ENCODE data around the gene SKIC8.
"Not testable (repeated sequence)": the region's sequence is repeated elsewhere in the genome, so short reads cannot be mapped to it uniquely, and the experiment has no call there.

Gene SKIC8

DNA sequence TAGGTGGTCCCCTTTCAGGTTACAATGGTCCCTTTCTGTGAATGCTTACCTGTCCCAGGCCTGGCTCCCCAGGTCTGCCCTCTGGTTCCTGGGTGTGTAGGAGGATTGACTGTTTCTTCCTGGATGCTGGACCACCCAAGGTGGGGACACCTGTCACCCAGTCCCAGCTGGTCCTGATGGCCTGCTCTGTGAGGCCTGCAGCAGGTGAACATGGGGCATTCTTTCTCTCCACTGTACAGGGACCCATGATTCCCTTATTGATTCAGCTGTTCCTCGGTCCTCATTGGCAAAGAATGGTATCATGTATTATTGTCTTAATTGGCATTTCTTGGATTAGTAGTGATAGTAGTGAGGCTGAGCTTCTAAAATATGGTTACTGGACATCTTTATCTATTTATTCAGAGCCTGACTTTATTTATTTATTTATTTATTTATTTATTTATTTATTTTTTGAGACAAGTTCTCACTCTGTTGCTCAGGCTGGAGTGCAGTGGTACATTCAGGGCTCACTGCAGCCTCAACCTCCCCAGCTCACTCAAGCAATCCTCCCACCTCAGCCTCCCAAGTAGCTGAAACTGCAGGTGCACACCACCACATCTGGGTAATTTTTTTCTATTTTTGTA, 43.9 kb downstream of the SKIC8 start:
- DNase-seq (ENCODE audit: low spot score) = no peak

DNA sequence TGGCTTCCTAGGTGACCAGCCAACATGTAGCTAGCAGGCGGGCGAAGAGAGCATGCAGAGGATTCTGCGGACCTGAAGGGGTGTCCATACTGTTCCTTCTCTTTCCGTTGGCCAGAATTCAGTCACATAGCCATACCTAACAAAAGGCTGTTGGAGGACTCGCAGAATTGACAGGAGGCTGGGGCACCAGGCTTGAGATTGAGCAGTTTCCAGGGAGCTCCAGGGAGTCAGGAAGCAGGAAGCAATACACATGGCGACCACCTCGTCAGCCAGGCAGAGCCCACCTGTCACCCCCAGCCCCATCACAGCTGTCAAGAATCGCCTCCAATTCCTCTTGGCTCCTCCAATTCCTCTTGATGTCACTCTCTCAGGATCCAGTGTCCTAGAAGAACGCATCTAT, 48.3 kb downstream of the SKIC8 start:
- DNase-seq (ENCODE audit: low spot score) = no peak

DNA sequence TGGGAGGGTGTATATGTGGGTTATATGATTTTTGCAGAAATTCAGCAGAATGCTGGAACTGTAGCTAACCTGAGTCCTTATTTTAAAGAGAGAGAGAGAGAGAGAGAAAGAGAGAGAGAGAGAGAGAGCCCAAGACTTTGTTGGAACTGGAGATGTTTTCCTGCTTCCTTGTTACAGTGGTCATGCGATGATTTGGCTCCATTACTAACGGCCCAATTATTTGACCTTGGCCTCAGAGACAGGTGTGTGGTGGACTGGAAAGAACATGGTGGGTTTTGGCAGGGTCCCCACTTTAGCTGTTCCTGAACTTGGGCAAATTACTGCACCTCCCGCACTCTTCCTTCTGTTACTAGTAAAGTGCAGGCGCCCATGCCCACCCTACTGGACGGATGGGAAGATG, 50.3 kb downstream of the SKIC8 start:
- DNase-seq (ENCODE audit: low spot score) = no peak

DNA sequence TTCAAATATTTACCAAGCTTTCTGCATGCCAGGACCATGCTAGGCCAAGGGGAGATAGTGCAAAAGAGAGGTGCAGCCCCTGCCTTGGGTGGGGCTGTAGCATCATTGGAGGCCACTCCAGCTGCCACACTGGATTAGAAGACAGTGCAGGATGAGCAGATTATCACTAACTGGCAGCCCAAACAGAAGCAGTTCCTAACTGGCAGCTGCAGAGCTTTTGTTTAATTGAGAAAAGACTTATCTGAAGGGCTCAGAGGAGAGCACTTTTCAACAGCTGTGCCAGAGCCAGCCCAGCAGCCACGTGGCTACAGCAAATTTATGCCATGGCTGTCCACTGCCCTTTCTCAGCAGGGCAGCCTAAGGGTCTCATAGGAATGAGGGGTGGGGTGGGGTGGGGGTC, 51.5 kb downstream of the SKIC8 start:
- DNase-seq (ENCODE audit: low spot score) = no peak

DNA sequence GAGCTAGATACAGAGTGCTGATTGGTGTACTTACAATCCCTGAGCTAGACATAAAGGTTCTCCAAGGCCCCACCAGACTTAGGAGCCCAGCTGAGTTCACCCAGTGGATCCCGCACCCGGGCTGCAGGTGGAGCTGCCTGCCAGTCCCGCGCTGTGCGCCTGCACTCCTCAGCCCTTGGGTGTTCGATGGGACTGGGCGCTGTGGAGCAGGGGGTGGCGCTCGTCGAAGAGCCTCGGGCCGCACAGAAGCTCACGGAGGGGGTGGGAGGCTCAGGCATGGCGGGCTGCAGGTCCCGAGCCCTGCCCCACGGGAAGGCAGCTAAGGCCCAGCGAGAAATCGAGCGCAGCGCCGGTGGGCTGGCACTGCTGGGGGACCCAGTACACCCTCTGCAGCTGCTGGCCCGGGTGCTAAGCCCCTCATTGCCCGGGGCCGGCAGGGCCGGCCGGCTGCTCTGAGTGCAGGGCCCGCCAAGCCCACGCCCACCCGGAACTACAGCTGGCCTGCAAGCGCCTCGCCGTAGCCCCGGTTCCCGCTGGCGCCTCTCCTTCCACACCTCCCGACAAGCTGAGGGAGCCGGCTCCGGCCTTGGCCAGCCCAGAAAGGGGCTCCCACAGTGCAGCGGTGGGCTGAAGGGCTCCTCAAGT, 53.3 kb downstream of the SKIC8 start:
- not testable (repeated sequence) for DNase-seq (ENCODE audit: low spot score)

DNA sequence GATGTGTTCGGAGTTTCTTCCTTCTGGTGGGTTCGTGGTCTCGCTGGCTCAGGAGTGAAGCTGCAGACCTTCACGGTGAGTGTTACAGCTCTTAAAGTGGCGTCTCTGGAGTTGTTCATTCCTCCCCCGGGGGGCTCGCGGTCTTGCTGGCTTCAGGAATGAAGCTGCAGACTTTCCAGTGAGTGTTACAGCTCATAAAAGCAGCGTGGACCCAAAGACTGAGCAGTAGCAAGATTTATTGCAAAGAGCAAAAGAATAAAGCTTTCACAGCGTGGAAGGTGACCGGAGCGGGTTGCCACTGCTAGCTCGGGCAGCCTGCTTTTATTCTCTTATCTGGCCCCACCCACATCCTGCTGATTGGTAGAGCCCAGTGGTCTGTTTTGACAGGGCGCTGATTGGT, 54.0 kb downstream of the SKIC8 start:
- DNase-seq (ENCODE audit: low spot score) = not testable (repeated sequence)

DNA sequence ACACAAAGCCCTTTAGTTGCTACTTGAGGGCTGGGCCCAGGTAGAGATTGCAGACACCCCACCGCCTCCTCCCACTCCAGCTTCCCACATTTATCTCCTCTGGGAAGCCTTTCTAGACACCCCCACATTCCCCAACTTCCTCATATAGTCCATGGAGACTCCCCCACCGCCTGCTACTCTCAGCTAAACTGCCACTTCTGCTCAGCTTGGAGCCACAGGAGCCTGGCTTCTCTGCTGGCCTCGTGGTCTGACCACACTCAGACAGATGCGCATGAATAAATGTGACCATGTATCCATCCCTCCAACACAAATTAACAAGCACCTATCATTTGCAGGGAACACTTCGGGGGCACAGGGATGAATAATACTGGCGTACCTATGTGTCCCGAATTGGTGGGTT, 54.5 kb downstream of the SKIC8 start:
- DNase-seq (ENCODE audit: low spot score) = no peak

DNA sequence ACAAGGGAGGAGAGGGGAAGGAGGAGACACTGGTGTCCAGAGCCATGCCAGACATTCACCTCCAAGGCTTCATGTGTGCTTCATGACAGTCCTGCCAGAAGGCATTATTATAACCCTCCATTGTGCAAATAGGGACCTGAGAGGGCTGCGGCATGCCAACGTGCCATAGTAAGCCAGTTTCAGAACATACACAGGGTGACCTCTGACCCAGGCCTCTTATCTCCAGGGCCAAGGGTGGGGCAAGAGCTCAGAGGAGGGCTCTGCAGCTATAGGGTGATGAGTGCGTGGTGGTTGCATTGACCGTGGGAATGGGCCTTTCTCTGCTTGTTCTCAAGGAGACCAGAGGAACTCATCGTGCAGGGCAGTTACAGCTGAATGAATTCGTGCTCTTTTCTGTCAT, 55.3 kb downstream of the SKIC8 start:
- DNase-seq (ENCODE audit: low spot score) = no peak

DNA sequence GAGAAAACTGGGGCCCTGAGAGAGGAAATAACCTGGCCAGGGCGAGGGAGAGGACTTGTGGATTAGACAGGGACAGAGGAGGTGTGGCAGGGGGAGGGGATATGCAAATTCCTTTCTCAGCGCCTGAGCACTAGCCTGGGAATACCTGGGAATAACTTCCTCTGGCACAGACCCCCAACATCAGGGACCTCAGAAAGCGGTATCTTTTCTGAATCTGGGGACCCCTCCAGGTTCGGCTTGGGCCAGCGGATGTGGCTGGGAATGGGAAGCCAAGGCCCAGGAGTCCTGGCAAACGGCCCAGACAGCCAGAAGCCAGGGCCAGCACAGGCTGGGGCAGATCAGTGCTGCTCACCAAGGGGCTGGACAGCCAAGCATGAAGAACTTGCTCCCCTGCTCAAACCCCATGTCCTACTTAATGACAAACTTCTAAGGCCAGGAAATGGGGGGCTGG, 55.9 kb downstream of the SKIC8 start:
- DNase-seq (ENCODE audit: low spot score) = no peak

DNA sequence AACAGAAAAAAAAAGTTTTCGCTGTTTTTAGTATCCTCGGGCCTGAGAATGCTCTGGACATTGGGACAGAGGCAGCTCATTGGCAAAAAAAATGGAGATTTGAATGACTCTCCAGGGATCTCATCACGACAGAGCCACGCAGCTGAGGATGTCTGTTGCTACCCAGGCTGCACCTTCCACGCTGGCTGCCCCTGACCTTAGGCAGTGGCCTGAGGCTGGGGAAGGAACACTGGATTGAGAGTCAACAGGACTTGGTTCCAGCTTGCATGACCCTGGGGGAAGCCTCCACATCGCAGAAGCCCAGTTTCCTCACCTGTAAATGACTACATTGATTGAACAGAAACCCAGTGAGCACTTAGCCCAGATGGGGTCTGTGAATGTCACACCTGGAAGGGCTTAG, 56.4 kb downstream of the SKIC8 start:
- DNase-seq (ENCODE audit: low spot score) = no peak

DNA sequence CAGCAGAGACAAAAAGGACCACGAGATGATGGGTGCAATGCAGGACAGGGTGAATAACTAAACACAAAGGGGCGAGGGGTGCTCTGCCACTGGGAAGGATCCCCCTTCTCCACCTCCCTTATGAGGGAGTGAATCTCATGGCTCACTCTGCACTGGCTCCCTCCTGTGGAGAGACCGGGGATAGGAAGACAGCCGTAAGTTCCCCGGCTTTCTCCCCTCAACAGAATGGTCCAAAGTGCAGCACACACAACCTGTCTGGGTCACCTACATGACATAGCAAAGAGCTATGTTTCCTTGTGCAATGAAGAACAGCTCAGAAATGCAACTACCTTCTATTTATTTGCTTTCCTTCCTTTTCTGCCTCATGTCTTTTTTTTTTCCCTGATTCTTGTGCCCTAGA, 57.3 kb downstream of the SKIC8 start:
- DNase-seq (ENCODE audit: low spot score) = no peak

DNA sequence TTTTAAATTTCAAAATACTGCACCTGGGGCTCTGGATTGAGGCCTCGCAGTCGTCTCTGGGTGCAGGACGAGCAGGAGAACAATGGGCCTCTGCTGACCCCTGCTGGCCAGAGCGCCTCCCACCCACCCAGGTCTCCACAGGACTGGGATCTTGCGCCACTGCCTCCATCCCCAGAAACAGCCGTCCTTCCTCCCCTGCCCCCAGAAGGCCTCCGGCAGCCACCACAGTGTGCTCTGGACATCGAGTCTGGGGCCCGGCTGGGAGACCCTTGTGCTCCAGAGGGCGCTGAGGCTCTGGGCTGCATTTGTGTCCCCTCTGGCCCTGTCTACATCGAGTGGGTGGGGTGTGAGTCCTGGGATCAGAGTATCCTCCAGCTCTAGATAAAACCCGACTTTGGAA, 58.4 kb downstream of the SKIC8 start:
- DNase-seq (ENCODE audit: low spot score) = peak; percentile 82

DNA sequence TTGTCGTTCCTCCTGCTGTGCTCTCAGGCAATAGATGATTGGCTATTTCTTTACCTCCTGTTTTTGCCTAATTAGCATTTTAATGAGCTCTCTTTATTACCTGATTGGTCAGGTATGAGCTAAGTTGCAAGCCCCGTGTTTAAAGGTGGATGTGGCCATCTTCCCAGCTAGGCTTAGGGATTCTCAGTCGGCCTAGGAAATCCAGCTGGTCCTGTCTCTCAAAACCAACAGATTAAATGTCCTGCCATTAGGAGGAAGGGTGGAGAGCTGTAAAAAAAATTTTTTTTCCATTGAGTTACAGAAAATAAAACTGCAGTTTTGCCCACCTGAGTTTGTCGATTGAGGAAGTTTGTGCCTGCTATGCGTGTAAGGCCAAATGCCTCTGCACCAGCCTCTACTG, 59.6 kb downstream of the SKIC8 start:
- no peak for DNase-seq (ENCODE audit: low spot score)

DNA sequence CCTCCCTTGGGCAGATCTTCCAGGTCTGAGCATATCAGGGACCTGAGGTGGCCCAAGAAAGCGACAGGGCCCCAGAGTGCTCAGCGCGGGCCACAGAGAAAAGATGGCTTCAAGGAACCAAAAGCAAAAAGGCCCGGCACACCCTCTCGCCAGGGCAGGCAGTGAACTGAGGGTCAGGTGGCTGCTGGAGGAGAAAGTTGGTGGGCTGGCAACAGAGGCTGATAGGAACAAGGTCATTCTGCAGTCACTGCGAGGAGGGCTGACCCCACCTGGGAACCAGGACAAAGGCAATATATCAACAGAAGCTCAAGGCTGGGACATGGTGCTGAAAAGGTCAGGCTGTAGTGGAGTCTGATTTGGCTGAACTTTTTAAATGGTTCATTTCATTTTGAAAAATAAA, 62.3 kb downstream of the SKIC8 start:
- DNase-seq (ENCODE audit: low spot score) = no peak

DNA sequence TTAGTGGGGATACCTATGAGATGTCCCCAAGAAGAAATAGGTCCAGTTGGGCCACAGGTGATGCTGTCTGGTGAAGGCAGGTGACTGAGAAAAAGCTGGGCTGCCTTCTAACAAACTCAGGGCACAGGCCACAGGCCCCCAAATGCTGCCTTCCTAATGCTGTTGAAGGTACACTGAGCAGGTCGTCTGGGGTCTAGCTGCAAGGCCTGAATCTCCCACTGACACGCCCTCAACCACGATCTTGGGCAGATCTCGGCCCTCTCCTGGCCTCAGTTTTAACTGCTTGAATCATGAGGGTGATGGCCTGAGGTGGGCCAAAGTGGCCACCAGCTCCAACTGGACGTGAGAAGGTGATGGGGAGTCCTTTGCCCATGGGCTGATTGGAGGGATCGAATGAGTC, 62.9 kb downstream of the SKIC8 start:
- no peak for DNase-seq (ENCODE audit: low spot score)

DNA sequence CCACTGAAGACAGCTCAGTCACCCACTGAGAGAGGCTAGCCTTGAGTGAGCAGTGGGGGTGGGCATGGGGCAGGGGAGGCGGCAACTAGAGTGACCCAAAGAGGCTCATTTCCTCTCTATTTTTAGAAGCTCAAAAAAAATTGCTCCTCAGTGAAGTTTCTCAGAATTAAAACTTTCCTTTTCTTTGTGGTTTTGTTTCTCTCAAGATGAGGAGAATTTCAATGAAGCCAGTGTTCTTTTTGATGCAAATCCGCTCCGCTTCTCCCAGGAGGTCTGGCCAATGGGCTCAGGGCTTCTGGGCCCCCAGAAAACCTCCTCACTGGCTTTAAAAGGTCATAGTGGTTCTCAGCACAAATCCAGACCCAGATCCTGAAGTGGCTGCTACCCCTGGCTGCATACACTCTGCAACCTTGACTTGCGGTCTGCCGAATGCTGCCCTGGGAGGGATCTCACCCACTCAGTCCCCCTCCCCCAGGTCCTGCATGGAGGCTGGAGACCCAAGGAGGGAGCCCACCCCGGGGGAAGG, 64.8 kb downstream of the SKIC8 start, which contains the start of gene ACSBG1:
Gene ACSBG1, minus strand, starts transcription at position 51 of the 526 bp plus-strand sequence. CDS start 64 bp downstream, outside the sequence.
- no peak for DNase-seq (ENCODE audit: low spot score)

DNA sequence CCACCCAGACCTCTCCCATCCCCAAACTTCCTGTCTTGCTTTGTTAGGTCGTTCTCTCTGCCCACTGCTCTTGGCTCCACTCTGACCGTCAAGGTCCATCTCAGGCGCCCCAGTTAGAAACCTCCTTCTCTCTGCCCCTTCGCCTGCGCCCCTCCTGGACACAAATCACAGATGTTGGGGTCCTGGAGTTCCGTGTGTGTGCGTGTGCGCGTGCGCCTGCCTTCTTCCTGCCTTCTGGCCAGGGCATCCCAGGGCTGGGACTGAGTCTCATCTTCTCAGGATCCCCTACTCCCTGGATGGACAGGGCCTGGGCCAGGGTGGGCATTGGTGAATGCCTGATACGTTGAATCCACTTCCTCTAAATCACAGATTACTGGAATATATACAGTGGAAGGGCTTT, 65.9 kb downstream of the SKIC8 start:
- DNase-seq (ENCODE audit: low spot score) = no peak

All from germinal center (tissue), 1 donor.